ENCODE measurements around the gene TM9SF4.
A peak's percentile ranks its signal among the peaks of the same experiment; 100 is the strongest.

TM9SF4 gene

GRCh38 chr20:32206760-32207625 is 97.5 kb downstream of the TM9SF4 start:
- DNase-seq (ENCODE audit: low read depth), result no peak

DNA sequence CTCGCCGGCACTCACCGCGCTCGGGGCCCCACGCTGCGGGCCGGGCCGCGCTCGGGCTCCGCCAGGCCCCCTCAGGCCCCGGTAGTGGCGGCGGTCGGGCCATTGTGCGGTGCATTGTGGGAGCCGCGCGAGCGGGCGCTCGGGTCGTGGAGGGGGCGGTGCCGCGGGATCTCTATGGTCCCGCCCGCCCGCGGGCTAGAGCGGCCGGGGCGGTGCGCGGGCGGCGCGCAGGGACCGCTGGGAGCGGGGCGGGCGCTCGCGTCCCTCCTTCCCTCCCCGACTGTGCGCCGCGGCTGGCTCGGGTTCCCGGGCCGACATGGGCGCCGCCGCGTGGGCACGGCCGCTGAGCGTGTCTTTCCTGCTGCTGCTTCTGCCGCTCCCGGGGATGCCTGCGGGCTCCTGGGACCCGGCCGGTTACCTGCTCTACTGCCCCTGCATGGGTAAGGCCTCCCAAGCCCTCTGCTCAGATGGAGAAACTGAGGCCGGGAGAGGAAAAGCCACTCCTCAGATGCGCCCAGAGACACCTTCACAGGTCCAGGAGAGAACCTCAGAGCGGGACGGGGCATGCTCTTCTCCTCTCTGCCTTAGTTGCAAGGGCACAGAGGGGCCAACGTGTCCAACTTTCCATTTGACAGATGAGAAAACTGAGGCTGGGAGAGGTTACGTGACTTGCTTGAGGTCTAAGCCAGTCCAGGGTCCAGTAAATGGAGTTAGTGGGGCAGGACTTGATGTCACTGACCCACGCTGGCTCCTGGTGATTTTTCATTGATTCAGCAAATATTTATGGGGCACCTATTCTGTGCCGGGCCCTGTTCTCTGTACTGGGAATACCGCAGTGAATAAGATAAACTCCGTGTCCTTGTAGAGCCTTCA is 98.3 kb downstream of the TM9SF4 start, which contains the start of the genes PLAGL2 and POFUT1:
Gene PLAGL2, minus strand, starts transcription at position 118 of the 873 bp plus-strand sequence. CDS start 5,565 bp downstream, outside the sequence.
Gene POFUT1, plus strand, starts transcription at position 255 of the 873 bp plus-strand sequence. Its CDS starts 62 bp downstream, at position 317.
- peak; percentile 88 for DNase-seq (ENCODE audit: low read depth)

GRCh38 chr20:32208499-32209154 is 99.1 kb downstream of the TM9SF4 start:
- no peak for DNase-seq (ENCODE audit: low read depth)

DNA sequence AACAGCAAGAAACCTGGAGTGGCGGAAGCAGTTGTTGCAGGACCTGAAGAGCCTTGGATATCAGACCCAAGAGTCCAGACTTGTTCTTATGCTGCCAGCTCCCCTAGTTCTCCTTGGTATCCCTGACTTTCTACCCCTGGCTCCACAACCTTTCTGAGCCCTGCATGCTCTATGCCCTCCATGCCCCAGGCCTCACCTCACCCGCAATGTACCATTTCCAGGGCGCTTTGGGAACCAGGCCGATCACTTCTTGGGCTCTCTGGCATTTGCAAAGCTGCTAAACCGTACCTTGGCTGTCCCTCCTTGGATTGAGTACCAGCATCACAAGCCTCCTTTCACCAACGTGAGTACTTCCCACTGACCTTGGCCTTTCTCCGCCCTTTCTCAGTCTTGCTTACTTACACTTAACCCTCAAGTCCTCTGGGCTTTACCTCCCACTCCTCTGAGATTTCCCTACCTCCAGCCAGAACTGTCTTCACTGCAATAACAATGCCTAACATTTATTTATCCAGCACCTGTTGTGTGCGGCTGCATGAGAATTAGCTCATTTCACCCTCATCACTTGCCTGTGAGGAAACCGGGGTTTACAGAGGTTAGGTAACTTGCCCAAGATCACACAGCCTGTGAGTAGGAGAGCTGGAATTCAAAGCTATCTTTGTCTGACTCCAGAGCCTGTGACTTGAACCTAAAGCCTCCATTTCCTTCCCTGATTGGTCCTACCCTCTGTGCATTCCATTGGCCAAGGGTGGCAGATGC is 100.5 kb downstream of the TM9SF4 start:
- DNase-seq (ENCODE audit: low read depth), result no peak

- no peak for DNase-seq (ENCODE audit: low read depth)
Observed at GRCh38 chr20:32213870-32214269, 104.4 kb downstream of the TM9SF4 start.

GRCh38 chr20:32215147-32215546 is 105.6 kb downstream of the TM9SF4 start:
- no peak for DNase-seq (ENCODE audit: low read depth)

DNA sequence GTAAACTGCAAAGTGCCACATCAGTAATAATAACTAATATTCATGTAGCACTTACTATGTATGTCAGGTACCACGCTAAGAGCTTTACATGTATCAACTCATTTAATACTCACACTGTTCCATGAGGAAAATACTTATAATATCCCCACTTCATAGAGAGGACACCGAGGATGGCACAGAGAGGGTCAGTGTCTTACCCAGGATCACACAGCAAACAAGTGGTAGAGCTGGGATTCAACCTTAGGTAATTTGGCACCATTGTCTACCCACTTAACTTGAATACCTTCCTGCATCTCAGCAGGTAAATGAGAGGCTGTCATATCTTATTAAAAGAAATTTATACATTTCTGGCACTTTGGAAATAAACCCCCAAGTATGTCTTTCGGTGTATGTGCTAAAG is 106.2 kb downstream of the TM9SF4 start:
- no peak for DNase-seq (ENCODE audit: low read depth)

DNA sequence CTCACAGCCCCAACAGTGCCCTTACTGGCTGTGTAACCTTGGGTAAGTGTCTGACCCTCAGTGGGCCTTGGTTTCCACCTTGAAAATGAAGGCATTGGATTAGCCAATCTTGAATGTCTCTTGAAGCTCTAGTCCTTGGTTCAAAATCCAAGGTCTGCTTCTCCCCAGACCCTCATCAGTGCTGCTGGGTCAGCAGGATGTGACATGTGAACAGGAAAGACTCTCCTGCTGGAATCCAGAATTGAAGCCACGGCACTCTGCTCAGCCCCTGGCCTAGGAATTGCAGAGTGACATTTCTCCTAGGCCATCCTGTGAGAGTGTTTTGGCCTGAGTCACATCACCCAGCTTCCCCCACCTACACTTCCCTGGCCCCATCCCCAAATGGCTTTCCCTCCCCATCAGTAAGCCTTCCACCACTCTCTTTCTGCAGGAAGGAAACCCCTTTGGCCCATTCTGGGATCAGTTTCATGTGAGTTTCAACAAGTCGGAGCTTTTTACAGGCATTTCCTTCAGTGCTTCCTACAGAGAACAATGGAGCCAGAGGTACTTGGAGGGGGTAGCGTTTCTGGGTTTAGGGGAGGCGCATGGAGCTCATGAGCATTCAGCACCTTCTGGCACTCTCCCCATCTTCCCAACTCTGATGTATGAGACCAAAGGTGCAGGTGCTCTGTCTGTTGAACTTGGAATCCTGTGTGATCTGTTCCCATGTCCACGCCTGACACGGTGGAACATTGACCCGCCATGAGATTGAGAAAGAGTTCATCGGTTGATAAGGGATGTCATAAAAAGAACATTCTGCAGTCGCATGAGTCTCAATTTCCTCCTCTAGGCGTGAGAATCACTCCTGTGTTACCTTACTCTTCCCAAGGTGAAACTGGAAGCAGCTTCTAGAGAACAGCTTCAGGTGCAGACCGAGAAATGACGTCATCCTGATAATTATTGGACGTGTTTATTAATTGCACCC is 106.9 kb downstream of the TM9SF4 start:
- no peak for DNase-seq (ENCODE audit: low read depth)

All from fibroblast of gingiva (primary cell).